GM21529 (cell line): Measurements from ENCODE around the gene TOMM70.
"Not testable (repeated sequence)": the region's sequence is repeated elsewhere in the genome, so short reads cannot be mapped to it uniquely, and the experiment has no call there.

Experiments
- ATAC-seq: cut with Tn5 transposase; IDR thresholded peaks from one replicate; pipeline ENCODE4 v1.9.1; 2021; ENCODE audit not compliant: unreplicated experiment

Gene TOMM70

DNA sequence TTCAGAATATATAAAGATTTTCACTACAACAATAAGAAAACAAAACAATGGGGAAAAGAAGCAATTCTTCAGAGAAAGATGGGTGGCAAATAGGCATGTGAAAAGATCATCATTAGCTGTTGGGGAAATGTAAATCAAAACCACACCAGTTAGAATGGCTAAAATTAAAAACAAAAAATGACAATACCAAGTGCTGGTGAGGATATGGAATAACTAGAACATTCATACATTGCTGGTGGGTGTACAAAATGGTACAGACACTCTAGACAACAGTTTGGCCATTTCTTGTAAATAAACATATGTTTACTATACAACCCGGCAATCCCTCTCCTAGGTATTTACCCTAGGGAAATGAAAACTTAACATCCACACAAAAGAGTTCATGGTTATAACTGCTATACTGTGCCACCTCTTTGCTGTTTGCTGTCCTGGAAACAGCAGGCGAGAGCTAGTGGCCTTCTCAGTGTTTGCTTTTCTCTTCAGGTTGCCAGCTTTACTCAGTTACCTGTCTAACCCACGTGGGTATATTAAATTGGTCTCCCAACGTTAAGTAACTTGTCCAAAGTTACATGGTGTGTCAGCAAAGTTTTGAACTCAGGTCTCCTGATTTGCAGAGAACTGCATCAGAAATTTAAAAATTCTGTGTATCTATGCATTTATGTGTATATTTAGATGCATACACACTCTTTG, 70.9 kb downstream of the TOMM70 start:
- ATAC-seq = no peak

DNA sequence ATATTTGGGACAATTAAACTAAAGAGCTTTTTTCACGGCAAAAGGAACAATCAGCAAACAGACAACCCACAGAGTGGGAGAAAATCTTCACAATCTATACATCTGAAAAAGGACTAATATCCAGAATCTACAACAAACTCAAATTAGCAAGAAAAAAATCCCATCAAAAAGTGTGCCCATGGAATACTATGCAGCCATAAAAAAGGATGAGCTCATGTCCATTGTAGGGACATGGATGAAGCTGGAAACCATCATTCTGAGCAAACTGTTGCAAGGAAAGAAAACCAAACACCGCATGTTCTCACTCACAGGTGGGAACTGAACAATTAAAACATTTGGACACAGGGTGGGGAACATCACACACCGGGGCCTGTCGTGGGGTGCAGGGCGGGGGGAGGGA, 73.5 kb downstream of the TOMM70 start:
- ATAC-seq = not testable (repeated sequence)

DNA sequence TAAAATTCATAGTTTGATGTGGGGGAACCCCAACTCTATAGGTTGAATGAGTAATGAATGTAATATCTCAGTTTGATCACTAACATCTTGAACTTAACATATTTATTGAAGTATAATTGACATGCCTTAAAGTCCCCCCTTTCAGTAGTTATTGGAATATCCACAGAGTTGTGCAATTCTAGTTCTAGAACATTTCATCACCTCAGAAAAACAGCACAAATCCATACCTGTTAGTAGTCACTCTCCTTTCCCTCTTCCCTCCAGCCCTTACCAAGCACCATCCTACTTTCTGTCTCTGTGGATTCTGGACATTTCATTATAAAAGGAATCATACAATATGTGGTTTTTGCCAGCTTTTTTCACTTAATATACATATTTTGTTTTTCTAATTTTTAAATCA, 75.1 kb downstream of the TOMM70 start:
- no peak for ATAC-seq

DNA sequence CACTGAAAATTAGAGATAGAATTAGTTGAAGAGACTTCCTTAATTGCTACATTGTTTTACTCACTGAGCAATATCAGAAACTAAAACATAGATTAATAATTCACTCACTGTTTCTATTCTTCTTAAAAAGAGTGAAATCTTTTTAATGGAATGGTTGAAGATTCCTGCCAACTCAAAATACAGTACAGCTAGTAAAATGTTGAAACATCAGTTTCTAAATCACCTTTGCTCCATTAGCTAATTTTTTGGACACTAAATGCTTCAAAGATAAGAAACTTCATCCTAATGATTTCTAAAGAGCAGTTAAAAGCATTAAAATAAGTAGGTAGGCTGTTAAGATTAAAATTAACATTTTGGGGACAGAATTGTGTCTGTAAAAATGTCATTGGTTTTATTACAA, 76.8 kb downstream of the TOMM70 start:
- ATAC-seq = no peak

DNA sequence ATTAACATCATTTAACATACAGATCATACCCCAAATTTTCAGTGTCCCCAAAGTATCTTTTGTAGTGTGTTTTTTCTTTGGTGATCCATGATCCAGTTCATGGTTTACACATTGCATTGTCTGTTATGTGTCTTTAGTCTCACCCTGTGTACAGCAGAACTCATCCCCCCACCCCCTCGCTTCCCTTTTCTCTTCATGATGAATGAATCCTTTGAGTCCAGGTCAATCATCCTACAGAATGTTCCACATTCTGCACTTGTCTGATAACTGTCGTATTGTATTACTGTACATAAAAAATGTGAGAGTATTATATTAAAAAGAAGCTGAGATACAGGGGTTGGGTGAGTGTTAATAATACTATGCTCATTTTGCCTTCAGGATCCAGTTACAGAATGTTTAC, 80.9 kb downstream of the TOMM70 start:
- no peak for ATAC-seq

DNA sequence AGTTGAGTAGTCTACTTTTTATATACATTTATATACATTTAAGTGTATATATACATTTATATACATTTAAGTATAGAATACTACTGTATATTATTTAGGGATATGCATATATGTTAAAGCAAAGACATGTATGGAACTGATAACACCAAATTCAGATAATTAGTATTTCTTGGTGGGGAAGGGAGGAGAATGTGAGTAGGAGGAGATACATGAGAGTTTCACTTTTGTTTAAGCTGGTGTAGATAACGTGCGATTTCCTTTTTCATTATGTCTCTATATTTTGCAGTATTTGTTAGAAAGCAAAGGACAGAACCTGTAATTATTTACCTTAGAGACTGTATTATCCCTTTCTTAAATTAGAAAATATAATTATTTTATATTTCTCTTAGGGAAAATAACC, 83.0 kb downstream of the TOMM70 start:
- ATAC-seq = peak; percentile 80

DNA sequence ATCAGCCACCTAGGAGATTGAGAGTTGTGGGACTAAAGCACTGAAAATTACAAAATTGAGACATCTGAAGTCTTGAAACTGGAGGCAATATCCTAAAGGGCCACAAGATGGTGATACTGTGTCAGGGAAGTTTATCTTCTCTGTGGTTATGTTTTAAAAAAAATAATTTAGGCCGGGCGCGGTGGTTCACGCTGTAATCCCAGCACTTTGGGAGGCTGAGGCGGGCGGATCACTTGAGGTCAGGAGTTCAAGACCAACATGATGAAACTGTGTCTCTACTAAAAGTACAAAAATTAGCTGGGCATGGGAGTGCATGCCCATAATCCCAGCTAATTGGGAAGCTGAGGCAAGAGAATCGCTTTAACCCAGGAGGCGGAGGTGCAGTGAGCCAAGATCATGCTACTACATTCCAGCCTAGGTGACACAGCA, 84.2 kb downstream of the TOMM70 start:
- peak; percentile 80 for ATAC-seq
